Measurements from ENCODE around the gene DTNBP1. TPM values are rescaled to one million over a fixed set of nuclear protein-coding genes. Genes with fewer than 3 reads are reported as not detected.
A peak's percentile ranks its signal among the peaks of the same experiment; 100 is the strongest.

Gene DTNBP1
- total and polyA plus RNA-seq, 2 of the 8 experiments (the other 6 are each of a cell fraction or from before 2014, with no cell fraction given): 13.5 to 22.1 TPM

DNA sequence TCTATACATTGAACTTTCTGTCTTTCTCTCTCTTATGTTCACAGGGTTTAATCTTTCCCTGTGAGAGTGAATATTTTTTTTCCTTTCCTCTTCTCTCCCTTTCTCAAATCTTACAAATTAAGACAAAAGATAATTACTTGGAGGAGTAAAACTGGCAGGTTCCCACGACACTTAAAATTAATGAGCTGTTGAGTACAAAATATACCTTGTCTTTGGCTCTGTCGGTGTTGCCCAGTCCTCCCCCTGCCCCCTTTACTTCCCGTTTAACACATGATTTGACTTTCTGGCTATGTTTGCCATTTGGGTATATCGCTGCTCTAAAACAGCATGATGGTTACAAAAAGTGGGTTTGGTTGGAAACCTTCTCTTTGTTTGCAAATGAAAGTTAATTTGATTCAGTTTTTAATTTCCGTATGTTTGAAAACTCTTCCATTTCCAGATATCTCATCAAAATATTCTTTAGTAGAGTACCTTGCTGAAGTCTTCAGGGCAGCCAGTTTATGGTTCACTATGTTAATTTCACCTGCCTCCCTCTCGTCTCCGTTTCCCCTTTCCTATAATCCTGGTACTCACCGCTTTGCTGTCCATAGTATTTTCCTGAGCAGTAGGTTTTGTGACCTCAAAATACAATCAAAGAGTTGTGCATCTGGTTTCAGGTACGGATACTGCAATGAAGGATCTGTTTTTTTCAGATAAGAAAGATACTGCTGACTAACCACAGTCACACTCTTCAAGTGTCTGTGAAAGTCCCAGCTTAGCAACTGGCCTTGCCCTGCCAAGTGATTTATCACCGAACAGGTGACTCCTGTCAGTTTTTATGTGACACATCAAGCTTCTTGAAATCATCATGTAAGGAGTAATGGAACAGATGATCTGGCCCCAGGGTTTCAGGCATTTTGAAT lies 181.2 kb downstream of the DTNBP1 start:
- Histone ChIP-seq H2BK12ac (ENCODE audit: low read depth, low read length) (no peak overlapping the region), H2BK5ac (ENCODE audit: low read depth, low read length) (no peak overlapping the region), H3K9ac (replicated peaks in 1 of 4; ENCODE audit: extremely low read depth in 1 of 4, low read depth in 3 of 4, low read length in 3 of 4) (no peak overlapping the region), H2BK20ac (ENCODE audit: low read length) (no peak overlapping the region), H3K23me2 (ENCODE audit: low read depth, low read length) (peaks cover 2% of the 10 kb centered on the region; the same call in 1 of the 2 replicates), H3K9me3 (ENCODE audit: insufficient read depth in 2 of 2, low read depth in 1 of 2, low read length in 1 of 2) (no peaks in the 10 kb centered on the region), H4K20me1 (replicated peaks in 1 of 2; ENCODE audit: control insufficient read depth in 1 of 2, insufficient read depth in 2 of 2, low read length in 2 of 2) (peaks cover 37 to 60% of the 10 kb centered on the region in 2 experiments), H3K18ac (ENCODE audit: extremely low read depth, low read length) (no peak overlapping the region), H2AFZ (ENCODE audit: low read length) (no peak overlapping the region), H3K27ac (ENCODE audit: low read depth, low read length) (no peak overlapping the region), H2BK120ac (replicated peaks; ENCODE audit: low read depth, low read length) (no peak overlapping the region), H3K4ac (replicated peaks; ENCODE audit: insufficient read length, low read depth, low read length) (no peak overlapping the region), H3K79me1 (ENCODE audit: low read depth, low read length) (peaks cover 3% of the 10 kb centered on the region; the same call in 1 of the 2 replicates), H3K4me2 (ENCODE audit: insufficient read depth in 1 of 2, low read depth in 2 of 2, low read length in 2 of 2) (no peak overlapping the region), H3K36me3 (ENCODE audit: control insufficient read depth in 2 of 4, insufficient read depth in 4 of 4, low read length in 3 of 4) (peaks cover 0 to 8% (median under 1%) of the 10 kb centered on the region in 4 experiments; a peak in 4 of 8 replicates), H4K5ac (ENCODE audit: insufficient read length, low read depth, low read length) (no peak overlapping the region), H3K56ac (replicated peaks; ENCODE audit: insufficient read length, low read depth, low read length) (no peak overlapping the region), H3K23ac (ENCODE audit: insufficient read length) (no peak overlapping the region), H2AK5ac (ENCODE audit: low read depth, low read length) (no peak overlapping the region), H3K14ac (ENCODE audit: insufficient read length) (no peak overlapping the region), H3K27me3 (replicated peaks in 1 of 4; ENCODE audit: control insufficient read depth in 3 of 4, extremely low read depth in 1 of 4, insufficient read depth in 3 of 4, low read length in 3 of 4) (no peaks in the 10 kb centered on the region), H4K8ac (ENCODE audit: extremely low read depth, insufficient read depth, low read length) (no peak overlapping the region), H4K91ac (replicated peaks; ENCODE audit: insufficient read length, low read length) (no peak overlapping the region), H2BK15ac (ENCODE audit: low read length) (no peak overlapping the region), H3K79me2 (ENCODE audit: control insufficient read depth in 1 of 2, insufficient read depth in 2 of 2, low read length in 2 of 2) (peaks cover 10 to 100% of the 10 kb centered on the region in 2 experiments; a peak in 3 of 4 replicates), H3K4me3 (ENCODE audit: extremely low read depth in 1 of 4, insufficient read depth in 2 of 4, low read depth in 3 of 4, low read length in 4 of 4) (no peak overlapping the region), H3K4me1 (replicated peaks in 1 of 4; ENCODE audit: control insufficient read depth in 3 of 4, insufficient read depth in 4 of 4, low read length in 3 of 4) (peaks cover 0 to 34% (median 10%) of the 10 kb centered on the region in 4 experiments; a peak in 4 of 7 replicates)
- ChIA-PET POLR2A (ENCODE audit: partially characterized antibody) (interaction anchor here (1.2 kb wide), 1 partner anchor 20 kb away, joined by 3 read pairs; no protein-coding TSS in a partner anchor), CTCF (ENCODE audit: partially characterized antibody) (interaction anchor here (1.0 to 1.4 kb wide), 3 partner anchors 14 to 88 kb away, joined by 3 read pairs; no protein-coding TSS in a partner anchor)
- WGBS, 2 experiments (ENCODE audit: extremely low coverage in 1 of 2, insufficient coverage in 1 of 2, insufficient read length in 1 of 2, insufficient replicate concordance in 2 of 2, low coverage in 1 of 2, low lambda C conversion rate in 2 of 2, missing lambda C conversion rate in 1 of 2): 84% methylated on average over 10 of the region's 10 CpGs; no CpG with 5 or more reads in 1 of the 2 experiments
- FAIRE-seq (peak; percentile 28), DNase-seq (ENCODE audit: low read depth in 1 of 2, low spot score in 2 of 2) (no peak)
- TF ChIP-seq ASH2L (IDR thresholded peaks at IDR 0.05; ENCODE audit: low read length) (no peak), TAF7 (optimal IDR thresholded peaks at IDR 0.05; ENCODE audit: borderline replicate concordance, low read depth, low read length) (no peak), BACH1 (IDR thresholded peaks at IDR 0.05; ENCODE audit: low read length) (no peak), BCL11A (IDR thresholded peaks at IDR 0.05; ENCODE audit: low read depth in 2 of 2, low read length in 2 of 2) (no peak), TAF1 (IDR thresholded peaks at IDR 0.05; ENCODE audit: low read depth, low read length) (no peak)
